IPS-18c (cell line): ENCODE measurements around the gene TNS3.
"Not testable (repeated sequence)": the region's sequence is repeated elsewhere in the genome, so short reads cannot be mapped to it uniquely, and the experiment has no call there.

ENCODE experiments used
- H3K4me3 ChIP-seq: 2 replicates; pipeline ENCODE4 v1.7.0; 2013; ENCODE audit warnings: low read depth, mild to moderate bottlenecking, low read length, moderate library complexity; ENCODE audit not compliant: insufficient read depth
- H3K9me3 ChIP-seq: one replicate; pipeline ENCODE4 v1.6.1; 2013; ENCODE audit warnings: mild to moderate bottlenecking, low read length, moderate library complexity; ENCODE audit not compliant: control insufficient read depth, insufficient read depth

TNS3 gene

GRCh38 chr7:47605816-47606575 is 24.1 kb upstream of the TNS3 start:
- Histone ChIP-seq H3K9me3 (peaks cover 2% of the 10 kb centered on the region), H3K4me3 (no peak overlapping the region)

GRCh38 chr7:47604496-47604890 is 22.6 kb upstream of the TNS3 start:
- Histone ChIP-seq H3K9me3 (peaks cover 2% of the 10 kb centered on the region), H3K4me3 (no peak overlapping the region)

GRCh38 chr7:47603514-47604255 is 21.8 kb upstream of the TNS3 start:
- not testable (repeated sequence) for H3K4me3 ChIP-seq, H3K9me3 ChIP-seq

GRCh38 chr7:47602272-47603004 is 20.5 kb upstream of the TNS3 start:
- Histone ChIP-seq H3K9me3 (peaks cover 2% of the 10 kb centered on the region), H3K4me3 (no peak overlapping the region)

DNA sequence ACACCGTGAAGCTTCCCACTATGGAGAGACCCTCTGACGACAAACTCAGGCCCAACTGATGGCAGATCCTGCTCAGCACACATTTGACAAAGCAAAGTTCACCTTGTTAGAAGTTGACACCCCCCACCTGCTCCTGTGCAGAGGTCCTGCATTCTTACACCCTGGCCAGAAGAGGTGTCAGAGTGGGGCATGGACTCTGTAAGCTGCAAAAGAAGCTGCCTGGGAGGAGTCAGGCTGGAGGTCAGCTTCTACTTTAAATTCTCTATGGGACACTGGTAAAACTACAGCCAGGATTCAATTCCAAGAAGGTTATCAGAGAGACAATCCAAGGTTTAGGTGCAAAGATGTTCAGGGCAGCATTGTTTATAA is 20.0 kb upstream of the TNS3 start:
- H3K4me3 ChIP-seq = no peak overlapping the region
- peaks cover 2% of the 10 kb centered on the region for H3K9me3 ChIP-seq

DNA sequence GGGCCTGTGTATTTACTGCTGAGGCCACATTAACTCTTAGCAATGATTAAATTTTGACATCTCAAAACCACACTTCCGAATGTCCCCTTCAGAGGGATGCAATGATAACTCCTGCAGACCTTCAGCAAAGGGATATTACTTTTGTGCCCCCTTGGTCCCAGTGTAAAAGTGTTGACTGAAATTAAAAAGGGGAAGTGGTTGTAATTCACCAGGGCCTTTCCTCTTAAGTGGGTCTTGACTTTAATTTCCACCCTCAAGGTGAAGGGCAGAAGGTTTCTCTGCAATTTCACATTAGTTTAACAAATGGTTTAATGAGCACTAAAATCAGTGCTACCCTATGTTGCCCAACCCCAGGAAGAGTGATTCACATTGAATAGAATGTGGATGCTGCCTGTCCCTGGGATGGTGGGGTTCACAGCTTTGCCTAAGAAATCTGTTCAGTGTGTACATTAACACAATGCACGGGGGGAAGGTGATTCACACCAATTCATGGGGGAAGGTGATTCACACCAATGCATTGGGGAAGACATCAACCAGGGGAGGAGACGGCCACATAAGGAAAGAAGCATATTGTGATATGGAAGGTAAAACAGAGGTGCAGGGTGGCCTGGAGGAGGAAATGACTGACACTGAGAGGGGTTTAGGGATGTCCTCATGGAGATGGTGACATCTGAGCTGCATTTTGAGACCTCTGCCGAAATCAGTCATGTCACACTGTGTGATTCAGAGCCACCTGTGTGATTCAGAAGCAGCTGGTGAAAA is 19.4 kb upstream of the TNS3 start:
- Histone ChIP-seq H3K9me3 (no peaks in the 10 kb centered on the region), H3K4me3 (no peak overlapping the region)

- H3K9me3 ChIP-seq = no peaks in the 10 kb centered on the region
- no peak overlapping the region for H3K4me3 ChIP-seq
These were observed 18.5 kb upstream of the TNS3 start for GRCh38 chr7:47600199-47601118.

GRCh38 chr7:47597379-47597778 is 15.5 kb upstream of the TNS3 start:
- no peak overlapping the region for H3K4me3 ChIP-seq
- no peaks in the 10 kb centered on the region for H3K9me3 ChIP-seq

DNA sequence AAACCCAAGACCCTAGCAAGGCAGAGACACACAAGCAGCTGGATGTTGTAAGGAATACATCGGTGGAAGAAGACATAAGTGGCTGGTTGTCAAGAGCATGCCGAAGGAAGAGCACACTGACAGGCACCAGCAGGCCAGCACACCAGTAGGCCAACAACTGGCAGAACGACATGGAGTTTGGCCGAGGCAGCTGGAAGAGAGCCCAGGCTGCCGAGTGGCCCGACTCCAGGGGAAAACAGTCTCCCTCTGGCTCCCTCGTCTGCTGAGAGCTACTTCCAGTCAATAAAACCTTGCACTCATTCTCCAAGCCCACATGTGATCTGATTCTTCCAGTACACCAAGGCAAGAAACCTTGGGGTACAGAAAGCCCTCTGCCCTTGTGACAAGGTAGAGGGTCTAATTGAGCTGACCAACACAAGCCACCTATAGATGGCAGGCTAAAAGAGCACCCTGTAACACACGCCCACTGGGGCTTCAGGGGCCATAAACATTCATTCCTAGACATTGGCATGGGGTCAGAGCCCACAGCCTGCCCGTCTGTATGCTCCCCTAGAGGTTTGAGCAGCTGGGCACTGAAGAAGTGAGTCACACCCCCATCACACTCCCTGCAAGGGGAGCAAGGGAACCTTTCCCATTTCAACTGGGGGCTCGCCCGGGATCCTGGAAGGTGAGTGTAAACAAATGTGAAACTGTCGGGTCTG is 14.7 kb upstream of the TNS3 start:
- Histone ChIP-seq H3K4me3 (no peak overlapping the region), H3K9me3 (no peaks in the 10 kb centered on the region)

DNA sequence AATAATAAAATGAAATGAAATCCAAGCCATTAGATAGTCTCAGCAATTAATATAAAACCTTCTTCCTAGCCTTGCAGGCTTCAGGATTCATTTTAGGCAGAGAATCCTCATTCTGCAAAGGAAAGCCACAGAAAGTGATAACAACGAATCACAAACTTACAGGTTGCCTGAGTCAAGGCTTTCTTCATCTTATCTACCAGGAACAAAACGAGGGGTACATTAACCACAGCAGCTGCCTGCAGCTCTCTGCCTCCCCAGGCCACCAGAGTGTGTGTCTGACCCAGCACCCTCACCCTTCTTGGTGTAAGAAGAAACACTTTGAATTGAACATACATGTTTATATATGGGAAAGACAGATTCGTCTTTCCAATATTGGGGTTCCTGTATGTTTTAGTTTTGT is 12.5 kb upstream of the TNS3 start:
- no peaks in the 10 kb centered on the region for H3K9me3 ChIP-seq
- H3K4me3 ChIP-seq = no peak overlapping the region

- no peak overlapping the region for H3K4me3 ChIP-seq
- H3K9me3 ChIP-seq = no peaks in the 10 kb centered on the region
These were observed 10.0 kb upstream of the TNS3 start for GRCh38 chr7:47591655-47592572.

DNA sequence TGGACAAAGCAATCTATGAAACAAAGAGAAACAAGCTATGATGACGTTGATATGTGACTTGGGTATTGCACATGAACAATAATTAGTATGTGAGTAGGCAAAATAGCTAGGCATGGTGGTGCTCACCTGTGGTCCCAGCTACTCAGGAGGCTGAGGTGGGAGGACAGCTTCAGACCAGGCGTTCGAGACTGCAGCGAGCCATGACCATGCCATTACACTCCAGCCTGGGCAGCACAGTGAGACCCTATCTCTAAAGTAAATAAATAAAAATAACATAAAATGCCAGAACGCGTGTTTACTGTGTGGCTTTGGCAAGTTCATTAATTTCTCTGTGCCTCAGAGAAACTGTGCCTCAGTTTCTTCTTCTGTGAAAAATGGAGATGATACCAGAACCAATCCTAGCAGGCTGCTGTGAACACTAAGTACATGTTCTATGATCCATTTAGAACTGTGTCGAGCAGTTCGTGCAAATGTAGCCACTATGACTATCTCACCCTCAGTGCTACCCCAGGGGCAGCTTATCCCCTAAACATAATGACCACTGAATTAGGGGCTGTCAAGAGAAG is 9.3 kb upstream of the TNS3 start:
- no peak overlapping the region for H3K4me3 ChIP-seq
- no peaks in the 10 kb centered on the region for H3K9me3 ChIP-seq

- H3K4me3 ChIP-seq, H3K9me3 ChIP-seq: not testable (repeated sequence)
These were observed 8.3 kb upstream of the TNS3 start for GRCh38 chr7:47590215-47590614.

DNA sequence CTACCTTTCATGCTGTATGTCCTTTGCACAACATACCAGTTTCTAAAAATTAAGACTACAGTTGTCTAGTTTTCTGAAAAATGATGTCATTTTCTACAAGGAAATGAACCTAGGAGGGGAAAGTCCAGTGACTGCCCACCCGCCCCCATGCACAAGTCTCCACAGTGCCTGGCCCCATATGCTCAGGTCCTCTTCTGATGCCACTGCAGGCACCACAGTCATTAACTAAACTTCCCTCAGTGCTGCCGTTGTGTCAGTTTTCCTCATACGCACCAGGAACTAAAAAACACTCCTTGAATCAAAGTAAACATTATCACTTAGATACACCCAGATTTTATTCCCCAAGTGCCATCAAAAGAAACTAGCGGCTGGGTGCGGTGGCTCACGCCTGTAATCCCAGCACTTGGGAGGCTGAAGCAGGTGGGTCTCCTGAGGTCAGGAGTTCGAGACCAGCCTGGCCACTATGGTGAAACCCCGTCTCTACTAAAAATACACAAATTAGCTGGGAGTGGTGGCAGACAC is 6.9 kb upstream of the TNS3 start:
- H3K4me3 ChIP-seq = no peak overlapping the region
- H3K9me3 ChIP-seq = no peaks in the 10 kb centered on the region

DNA sequence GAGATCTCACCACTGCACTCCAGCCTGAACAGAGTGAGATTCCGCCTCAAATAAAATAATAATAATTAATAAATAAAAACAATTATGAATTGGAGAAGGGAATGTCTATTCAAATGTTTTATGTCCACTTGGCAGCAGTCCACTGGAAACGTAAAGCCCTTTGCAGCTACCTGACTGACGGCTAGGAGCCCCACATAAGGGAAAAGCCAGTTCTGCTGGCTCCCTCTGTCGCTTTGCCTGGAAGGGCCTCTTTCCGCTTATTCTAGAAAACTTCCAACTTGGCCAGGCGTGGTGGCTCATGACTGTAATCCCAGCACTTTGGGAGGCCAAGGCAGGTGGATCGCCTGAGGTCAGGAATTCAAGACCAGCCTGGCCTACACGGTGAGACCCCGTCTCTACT is 6.1 kb upstream of the TNS3 start:
- Histone ChIP-seq H3K4me3 (no peak overlapping the region), H3K9me3 (no peaks in the 10 kb centered on the region)
